NCI-H1105 treated with DMSO at 0.1 percent for 48 hours (cell line): ENCODE results near the gene CETN1.

ENCODE experiments used
- DNase-seq: peaks from one replicate; lab custom pipeline; 2025; lab: John Stamatoyannopoulos, UW

Gene CETN1

GRCh38 chr18:577643-578375 is 2.4 kb upstream of the CETN1 start:
- no peak for DNase-seq

DNA sequence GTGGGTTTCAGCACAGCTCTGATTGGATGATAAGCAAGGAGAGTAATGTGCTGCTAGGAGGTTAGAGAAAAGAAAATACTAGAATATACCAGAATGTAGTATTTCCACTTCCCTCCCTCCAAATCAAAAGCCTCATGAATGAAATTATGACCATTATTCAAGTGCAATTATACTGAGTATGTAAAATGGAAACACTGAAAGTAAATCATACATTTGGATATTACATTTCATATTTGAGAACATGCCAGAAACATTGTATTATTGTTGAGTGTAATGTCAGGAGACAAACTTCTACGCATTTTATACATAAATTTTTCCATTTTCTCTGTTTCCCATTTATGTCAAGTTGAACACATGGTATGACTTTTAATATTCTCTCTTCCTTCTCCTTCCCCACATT is 942 bp upstream of the CETN1 start:
- no peak for DNase-seq

DNA sequence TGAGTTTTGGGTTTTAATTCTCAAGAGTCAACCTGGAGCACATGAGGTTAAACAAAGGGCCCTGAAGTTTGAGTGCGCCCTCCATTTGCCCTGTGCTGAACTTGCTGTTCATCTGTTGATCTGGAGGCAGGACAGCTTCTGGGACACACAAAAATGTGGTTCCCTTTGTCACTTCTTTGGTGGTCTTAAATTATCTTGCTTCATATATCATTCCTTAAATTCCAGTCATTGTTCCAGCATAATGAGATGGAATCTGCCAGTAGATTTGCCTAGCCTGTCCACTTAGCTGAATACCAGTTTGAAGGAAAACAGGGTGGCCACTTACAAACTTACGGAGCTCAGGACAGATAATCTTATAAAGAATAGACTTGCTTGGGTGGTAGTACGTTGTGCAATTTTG is 916 bp downstream of the CETN1 start:
- no peak for DNase-seq

GRCh38 chr18:582465-582864 is 2.3 kb downstream of the CETN1 start:
- DNase-seq = no peak

DNA sequence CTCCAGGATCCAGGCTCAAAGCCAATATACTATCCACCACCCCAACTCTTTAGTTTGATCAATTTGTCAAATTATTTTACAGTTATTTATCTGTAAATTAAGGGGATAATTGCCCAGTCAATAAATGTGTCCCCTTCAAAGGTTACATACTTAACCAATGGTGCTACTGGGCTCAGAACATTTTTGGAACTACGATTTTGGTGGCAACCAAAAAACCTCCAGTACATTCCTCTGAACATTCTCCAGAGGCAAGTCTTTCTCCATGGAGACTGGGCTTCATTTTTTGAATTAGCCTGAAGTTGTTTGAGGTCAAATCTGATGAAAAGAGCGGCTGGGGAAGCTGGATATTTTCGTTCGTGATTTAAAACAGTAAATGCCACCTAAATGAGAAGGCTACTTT is 14.9 kb downstream of the CETN1 start:
- DNase-seq = no peak

GRCh38 chr18:595571-595970 is 15.4 kb downstream of the CETN1 start:
- no peak for DNase-seq

GRCh38 chr18:596288-596881 is 16.2 kb downstream of the CETN1 start:
- peak; percentile 53 for DNase-seq

GRCh38 chr18:598124-598589 is 18.0 kb downstream of the CETN1 start:
- no peak for DNase-seq

DNA sequence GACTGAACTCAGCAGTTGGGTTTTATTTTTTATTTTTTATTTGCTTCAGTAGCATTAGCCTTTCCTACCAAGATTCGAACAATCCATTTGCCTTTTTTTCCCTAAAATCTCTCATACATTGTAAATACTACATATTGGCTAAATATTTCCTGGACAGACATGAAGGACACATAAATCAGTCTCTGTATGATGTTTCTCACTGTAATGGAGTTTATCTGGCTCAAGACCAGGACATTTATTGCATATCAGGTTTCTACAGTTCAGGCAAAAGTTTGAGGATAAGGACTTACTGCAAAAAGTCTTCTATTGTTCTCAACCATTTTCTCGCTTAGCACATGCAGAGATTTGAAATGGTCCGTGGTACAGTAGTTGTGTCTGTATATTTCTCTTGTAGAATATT is 19.9 kb downstream of the CETN1 start:
- DNase-seq = no peak

- no peak for DNase-seq
Measured at GRCh38 chr18:604771-605170, 24.6 kb downstream of the CETN1 start.

DNA sequence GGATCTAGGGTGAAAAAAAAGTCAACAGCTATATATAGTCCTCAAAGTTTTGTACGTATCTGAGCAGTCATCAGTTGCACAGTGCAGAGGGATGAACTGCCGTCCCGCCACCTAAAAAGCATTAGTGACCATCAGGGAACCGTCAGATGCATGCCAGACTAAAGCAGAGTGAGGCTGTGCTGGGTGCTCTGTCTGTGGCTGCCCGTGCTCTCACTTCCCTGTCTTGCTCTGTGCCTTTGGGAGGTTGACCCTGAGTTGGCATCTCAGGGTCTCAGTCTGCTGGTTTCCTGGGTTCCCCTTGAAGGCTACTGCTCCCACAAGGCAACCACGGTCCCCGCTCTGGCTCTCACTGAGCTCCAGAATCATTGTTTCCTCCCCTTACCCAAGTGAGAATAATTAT is 27.8 kb downstream of the CETN1 start:
- no peak for DNase-seq

DNA sequence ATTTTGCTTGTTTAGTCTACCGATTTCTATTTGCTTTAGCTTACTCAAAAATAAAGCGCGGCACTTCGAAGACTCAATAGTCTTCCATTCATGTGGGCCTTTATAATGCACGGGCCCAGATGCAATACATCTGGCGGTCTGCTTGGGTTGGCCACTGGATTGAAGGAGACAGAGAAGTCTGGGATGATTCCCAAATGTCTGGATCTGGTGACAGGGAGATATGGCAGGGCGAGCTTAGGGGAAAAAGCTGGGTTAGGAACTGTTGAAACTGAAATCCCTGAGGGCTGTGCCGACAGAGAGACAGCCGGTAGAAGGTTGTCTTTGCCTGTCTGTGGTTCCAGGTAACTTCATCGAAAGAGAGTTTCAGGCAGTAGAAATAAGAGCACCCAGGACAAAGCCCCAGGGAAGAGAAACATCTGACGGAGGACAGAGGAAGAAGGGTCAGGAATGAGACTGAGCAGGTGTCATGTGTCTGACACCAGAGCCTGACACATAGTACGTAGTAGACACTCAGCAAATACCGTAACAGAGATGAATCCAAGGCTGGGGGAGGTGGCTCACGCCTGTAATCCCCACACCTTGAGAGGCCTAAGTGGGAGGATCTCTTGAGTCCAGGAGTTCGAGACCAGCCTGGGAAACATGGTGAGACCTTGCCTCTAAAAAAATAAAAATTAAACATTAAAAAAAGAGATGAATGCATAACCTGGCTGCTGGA is 30.2 kb downstream of the CETN1 start:
- no peak for DNase-seq

GRCh38 chr18:612156-612555 is 32.0 kb downstream of the CETN1 start:
- no peak for DNase-seq

GRCh38 chr18:614193-614592 is 34.0 kb downstream of the CETN1 start:
- DNase-seq = no peak

DNA sequence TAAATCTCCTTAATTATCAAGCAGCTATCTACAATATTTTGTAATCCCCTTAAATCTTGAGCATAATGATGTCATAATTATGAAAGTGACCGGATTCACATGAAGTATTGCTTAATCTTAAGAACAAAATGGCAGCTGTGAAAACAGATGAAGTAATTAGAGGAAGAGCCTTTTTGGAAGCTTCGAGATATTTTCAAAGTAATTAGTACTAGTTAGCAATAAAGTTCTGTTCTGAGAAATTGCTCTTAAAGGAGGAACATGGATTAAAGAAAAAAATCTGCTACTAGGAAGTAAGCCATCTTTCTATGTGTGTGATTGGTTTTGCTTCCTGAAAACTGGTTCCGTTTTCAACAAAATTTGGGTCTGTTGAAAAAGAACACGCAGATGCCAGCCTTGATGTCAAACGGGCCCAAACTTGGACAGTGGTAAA is 34.9 kb downstream of the CETN1 start:
- DNase-seq = no peak

DNA sequence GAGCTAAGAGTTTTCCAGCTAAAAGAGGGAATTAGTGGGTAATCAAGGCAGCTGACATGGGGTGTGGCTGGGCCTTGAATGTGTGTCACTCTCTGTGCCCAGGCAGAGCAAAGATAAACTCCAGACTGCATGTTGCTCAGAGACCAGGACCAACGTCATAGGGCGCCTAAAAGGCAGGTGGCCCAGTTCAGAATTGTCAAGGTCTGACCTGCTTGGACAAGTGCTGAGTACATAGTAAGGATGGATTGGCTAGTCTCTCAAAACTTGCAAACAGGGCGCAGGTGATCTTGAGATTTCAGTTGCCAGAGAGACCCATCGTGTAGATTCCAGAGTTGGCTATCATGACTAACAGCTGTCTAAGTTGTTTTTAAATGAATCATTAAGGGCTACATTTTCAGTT is 35.6 kb downstream of the CETN1 start:
- DNase-seq = no peak

DNA sequence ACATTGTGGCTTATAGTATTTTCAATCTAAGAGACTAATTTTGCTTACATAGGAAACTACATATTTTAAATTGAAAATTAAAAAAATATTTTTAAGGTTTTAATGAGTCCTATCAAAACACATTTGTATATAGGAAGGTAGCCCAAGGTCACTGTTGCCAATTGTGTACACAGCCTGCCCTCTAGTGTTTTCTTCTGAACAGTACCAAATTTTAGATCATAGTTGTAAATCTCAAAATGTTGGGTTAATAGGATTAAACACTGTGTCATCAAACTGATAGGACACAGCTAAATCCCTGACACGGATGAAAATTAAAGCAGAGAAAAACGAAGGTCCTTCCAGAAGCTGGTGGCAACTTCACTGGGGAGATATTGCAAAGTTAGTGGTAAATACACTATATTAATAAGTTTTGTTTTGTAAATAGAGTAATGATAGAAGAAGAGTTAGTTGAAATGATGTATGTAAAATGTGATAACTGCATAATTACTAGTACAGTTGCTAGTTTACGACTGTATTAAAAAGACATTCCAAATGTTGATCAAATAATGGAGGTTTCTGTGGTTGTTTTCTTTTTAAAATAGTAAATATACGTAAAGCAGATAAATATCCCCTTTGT is 36.3 kb downstream of the CETN1 start:
- DNase-seq = peak; percentile 16

DNA sequence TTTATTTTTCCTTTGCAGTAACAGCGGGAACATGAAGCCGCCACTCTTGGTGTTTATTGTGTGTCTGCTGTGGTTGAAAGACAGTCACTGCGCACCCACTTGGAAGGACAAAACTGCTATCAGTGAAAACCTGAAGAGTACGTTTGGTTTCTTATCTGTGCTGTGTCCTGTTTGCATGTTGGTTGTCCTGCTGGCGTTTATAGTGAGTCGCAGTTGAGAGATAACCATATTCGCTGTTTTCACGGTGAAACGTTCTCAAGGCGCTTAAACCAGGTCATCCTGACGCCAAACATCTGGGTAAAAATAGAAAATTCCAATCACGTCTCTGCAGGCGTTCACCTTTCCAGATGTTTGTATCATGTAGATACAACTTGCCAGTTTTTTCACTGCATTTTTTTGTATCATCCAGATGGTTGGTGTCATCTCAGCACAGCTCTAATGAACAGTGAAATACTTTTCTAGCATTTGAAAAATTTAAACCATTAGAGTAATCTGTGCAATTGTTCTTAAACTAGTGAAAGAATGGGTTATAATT is 37.9 kb downstream of the CETN1 start:
- DNase-seq = no peak

- no peak for DNase-seq
Measured at GRCh38 chr18:618618-619017, 38.4 kb downstream of the CETN1 start.

DNA sequence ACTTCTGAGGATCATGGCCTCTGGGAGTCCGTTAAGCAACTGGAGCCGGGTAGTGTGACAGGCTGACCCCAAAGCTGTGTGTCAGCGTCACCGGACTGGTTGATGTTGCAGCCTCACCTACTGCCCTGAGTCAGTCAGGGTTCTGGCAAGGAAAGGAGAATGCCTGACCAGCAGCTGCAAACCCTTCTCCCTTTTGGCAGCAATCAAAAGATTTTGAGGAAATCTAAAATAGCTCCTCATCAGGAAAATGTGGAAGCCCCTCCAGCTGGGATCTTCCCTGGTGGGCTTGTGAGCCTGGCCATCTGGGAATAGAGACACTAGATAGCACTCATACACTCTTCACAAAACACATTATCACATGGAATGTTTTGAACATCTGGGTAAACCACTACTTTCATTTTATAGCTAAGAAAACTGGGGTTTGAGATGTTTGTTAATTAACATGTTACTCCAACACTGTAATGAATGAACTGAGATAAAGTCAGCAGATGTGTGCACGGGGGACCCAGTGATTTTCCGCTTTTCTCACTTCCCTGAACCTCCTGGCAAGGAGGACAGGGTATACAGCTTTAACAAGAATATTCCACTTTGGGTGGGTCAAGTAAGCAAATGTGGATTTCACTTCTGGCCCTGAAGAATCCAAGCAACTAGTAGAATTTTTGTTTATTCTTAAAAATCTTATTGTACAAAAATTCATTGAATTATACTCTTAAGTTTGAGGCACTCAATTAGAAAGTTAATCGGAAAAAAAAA is 41.3 kb downstream of the CETN1 start:
- no peak for DNase-seq

DNA sequence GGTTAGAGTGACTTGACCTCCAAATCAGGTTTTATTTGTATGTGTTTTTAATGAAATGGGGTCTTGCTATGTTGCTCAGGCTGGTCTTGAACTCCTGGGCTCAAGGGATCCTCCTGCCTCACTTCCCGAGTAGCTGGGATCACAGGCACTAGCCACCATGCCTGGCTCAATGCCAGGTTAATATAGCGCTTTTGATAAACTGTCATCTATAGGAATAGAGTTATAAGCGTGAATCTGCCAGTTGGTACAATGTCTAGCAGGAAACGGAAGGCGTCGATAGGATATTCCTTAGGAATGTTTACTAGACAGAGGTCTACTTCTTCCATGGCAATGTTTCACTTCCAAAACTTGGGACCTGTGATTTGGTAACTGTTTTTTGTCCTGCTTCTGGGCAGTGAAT is 42.1 kb downstream of the CETN1 start:
- DNase-seq = no peak
